ENCODE measurements around the gene PQBP1.

PQBP1 gene

DNA sequence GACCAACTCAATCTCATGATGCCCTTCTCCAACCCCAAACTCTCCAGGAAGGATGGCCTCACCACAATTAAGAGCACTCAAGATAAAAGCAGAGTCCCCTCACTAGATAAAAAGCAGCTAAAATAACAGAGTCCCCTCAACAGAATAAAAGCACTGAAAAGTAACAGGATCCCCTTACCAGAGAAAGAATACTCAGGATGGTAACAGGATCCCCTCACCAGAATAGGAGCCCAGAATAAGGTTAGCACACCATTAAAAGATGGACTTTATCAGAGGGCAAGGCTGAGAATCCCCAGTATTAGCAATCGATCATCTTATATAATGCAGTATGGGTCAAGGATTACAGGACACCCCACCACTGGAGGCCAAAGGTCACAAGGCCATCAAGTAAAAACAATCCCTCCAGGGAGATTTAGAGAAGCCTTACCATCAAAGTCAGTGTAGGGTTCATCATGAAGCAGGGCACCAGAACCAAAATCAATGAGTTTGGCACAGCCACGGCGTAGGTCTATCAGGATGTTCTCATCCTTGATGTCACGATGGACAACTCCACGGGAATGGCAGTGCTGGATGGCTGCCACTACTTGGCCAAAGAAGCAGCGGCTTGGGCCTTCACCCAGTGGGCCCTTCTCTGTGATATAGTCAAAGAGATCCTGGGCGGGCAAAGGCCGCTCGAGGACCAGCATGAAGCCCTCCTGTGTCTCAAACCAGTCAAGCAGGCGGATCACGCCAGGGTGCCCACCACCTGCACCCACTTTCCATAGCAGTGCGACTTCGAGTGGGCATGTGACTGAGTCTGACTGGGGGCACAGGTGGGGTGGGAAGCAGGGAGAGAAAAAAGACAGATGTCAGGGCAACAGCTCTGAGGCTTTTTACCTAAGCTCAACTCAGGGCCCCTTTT lies 17.1 kb downstream of the PQBP1 start:
- POLR2A ChIA-PET = interaction anchor here (1.2 kb wide), 1 partner anchor 17 kb away, joined by 4 read pairs; the partner anchor contains the start of genes PQBP1 and TIMM17B
- H3K4me3 ChIP-seq (ENCODE audit: low read depth, low read length) = no peak overlapping the region
- DNase-seq (ENCODE audit: low read depth, low spot score) = no peak
- TF ChIP-seq CTCF (IDR thresholded peaks at IDR 0.05; ENCODE audit: insufficient read depth, low read length, missing control alignments) = no peak
- CTCF ChIA-PET = interaction anchor here (0.9 kb wide), 1 partner anchor 266 kb away, joined by 3 read pairs; no protein-coding TSS in a partner anchor

- peak overlapping the region; percentile 61 for H3K4me3 ChIP-seq (ENCODE audit: low read depth, low read length)
- peak; percentile 38 for DNase-seq (ENCODE audit: low read depth, low spot score)
- TF ChIP-seq CTCF (IDR thresholded peaks at IDR 0.05; ENCODE audit: insufficient read depth, low read length, missing control alignments) = peak; percentile 72
- POLR2A ChIA-PET = no interaction called here
- CTCF ChIA-PET = interaction anchor here (0.8 to 1.7 kb wide), 3 partner anchors 10 to 269 kb away, joined by 3 to 5 read pairs (median 5); no protein-coding TSS in a partner anchor
Observed at GRCh38 chrX:48917139-48918001, 19.6 kb downstream of the PQBP1 start.

- ChIA-PET POLR2A (no interaction called here), CTCF (interaction anchor here (0.8 kb wide), 1 partner anchor 11 kb away, joined by 3 read pairs; no protein-coding TSS in a partner anchor)
- TF ChIP-seq CTCF (IDR thresholded peaks at IDR 0.05; ENCODE audit: insufficient read depth, low read length, missing control alignments) = no peak
- DNase-seq (ENCODE audit: low read depth, low spot score) = no peak
- peak overlapping the region; percentile 61 for H3K4me3 ChIP-seq (ENCODE audit: low read depth, low read length)
Observed at GRCh38 chrX:48918301-48918642, 20.5 kb downstream of the PQBP1 start.

- no peak for TF ChIP-seq CTCF (IDR thresholded peaks at IDR 0.05; ENCODE audit: insufficient read depth, low read length, missing control alignments)
- CTCF ChIA-PET = no interaction called here
- POLR2A ChIA-PET = no interaction called here
- DNase-seq (ENCODE audit: low read depth, low spot score) = no peak
- peak within 1 kb of the TSS; percentile 61 for H3K4me3 ChIP-seq (ENCODE audit: low read depth, low read length)
Observed at GRCh38 chrX:48918643-48919340, 21.1 kb downstream of the PQBP1 start, which contains the start of gene PIM2. Gene PIM2, minus strand, starts transcription at chrX:48919024. Its CDS starts 190 bp downstream, at chrX:48918834.

- no peak for TF ChIP-seq CTCF (IDR thresholded peaks at IDR 0.05; ENCODE audit: insufficient read depth, low read length, missing control alignments)
Observed at GRCh38 chrX:48919360-48919841, 21.7 kb downstream of the PQBP1 start.

More at GRCh38 chrX:48919360-48919841, 21.7 kb downstream of the PQBP1 start:
- no peak for DNase-seq (ENCODE audit: low read depth, low spot score)
- POLR2A ChIA-PET = no interaction called here
- CTCF ChIA-PET = no interaction called here
- peak overlapping the region; percentile 61 for H3K4me3 ChIP-seq (ENCODE audit: low read depth, low read length)

Data from AG04449 (cell line).